Left lung (tissue), 10 donors: Measurements from ENCODE around the gene PIP4K2A. TPM values are rescaled to one million over a fixed set of nuclear protein-coding genes. Genes with fewer than 3 reads are reported as not detected.
A peak's percentile ranks its signal among the peaks of the same experiment; 100 is the strongest.

ENCODE experiments used
- ATAC-seq: fragments of 200-7000 bp; cut with Tn5 transposase; one replicate; pipeline ENCODE4 v1.9.1; 2020; ENCODE audit warnings: moderate library complexity
- DNase-seq, 4 donors: peaks; one replicate each; pipeline ENCODE4 v3.0.0-alpha.2; 2013 to 2020
- H3K27ac ChIP-seq, 2 donors: fragments of 200-600 bp; sonication (generic) in 1 of 2; one replicate each; pipeline versions ENCODE4 v1.5.0 to v1.8.0; 2020 to 2021
- H3K27me3 ChIP-seq, 2 donors: fragments of 200-600 bp; sonication (generic) in 1 of 2; one replicate each; pipeline versions ENCODE4 v1.5.0 to v1.8.0; 2020 to 2021
- H3K36me3 ChIP-seq, 2 donors: fragments of 200-600 bp; sonication (generic) in 1 of 2; one replicate each; pipeline versions ENCODE4 v1.5.0 to v1.8.0; 2020 to 2021
- H3K4me1 ChIP-seq, 2 donors: fragments of 200-600 bp; one replicate each; pipeline ENCODE4 v1.8.0; 2021
- H3K4me3 ChIP-seq, 2 donors: fragments of 200-600 bp; sonication (generic) in 1 of 2; one replicate each; pipeline versions ENCODE4 v1.5.0 to v1.8.0; 2020 to 2021; ENCODE audit warnings: mild to moderate bottlenecking in 1 of 2
- H3K9me3 ChIP-seq, 2 donors: fragments of 200-600 bp; sonication (generic) in 1 of 2; one replicate each; pipeline versions ENCODE4 v1.5.0 to v1.8.0; 2020 to 2021
- CTCF ChIP-seq, 2 donors: fragments of 200-600 bp; sonication (generic) in 1 of 2; IDR thresholded peaks; one replicate each; pipeline versions ENCODE4 v1.5.0 to v1.8.0; 2021; ENCODE audit warnings: antibody characterized with exemption in 2 of 2
- intact Hi-C, 2 donors: fragments of 100-400 bp; cut with DNase I; formaldehyde crosslinking; loops; one replicate each; pipeline versions ENCODE4 v1.11.2 to v1.14.2; 2022
- polyA plus RNA-seq, 6 donors: library from polyadenylated mRNA; unstranded; fragments of 120-200 nt; gene quantifications; one replicate each; pipeline ENCODE4 v1.2.1, GENCODE V29; 2013; ENCODE audit not compliant: insufficient read length in 6 of 6
- total RNA-seq, 2 donors: library from RNA; stranded (reverse); fragmentation: NEBNext Ultra II Directional; extraction: Animal tissue kit (Norgen Biotek cat#: 25700); gene quantifications; one replicate each; pipeline ENCODE4 v1.2.1, GENCODE V29; 2021
- donor health status: DM: no; HTN: yes; CAD: no.
- donor health status: DM: no; HTN: no; CAD: no.

PIP4K2A gene
- total and polyA plus RNA-seq, 8 donors: 24.9 to 53.8 (median 29.5) TPM

DNA sequence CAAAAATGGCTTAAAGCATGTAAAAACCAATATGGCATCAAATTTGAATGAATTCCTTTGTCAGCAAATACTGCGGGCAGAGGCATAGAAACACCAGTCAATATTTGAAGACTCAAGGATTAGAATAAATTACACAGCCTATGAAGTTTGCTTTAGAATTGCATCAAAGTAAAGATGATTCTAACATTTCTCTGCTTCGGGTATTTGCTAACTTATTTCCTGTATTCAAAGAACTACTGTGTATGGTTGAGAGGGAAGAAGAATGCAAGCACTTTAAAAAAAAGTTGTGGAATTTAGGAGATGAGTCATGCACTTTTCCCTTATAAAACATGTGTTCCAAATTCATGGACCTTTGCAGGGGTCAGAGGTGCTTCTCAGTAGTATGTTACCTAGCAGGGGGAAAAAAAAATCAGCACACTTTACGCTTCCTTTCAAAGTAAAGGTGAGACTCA lies 90.1 kb downstream of the PIP4K2A start:
- intact Hi-C loops: no loop called here
- no peaks in the 10 kb centered on the region for H3K9me3 ChIP-seq
- no peaks in the 10 kb centered on the region for H3K27me3 ChIP-seq
- no peak for TF ChIP-seq CTCF (IDR thresholded peaks at IDR 0.05)
- H3K27ac ChIP-seq: peak overlapping the region in 1 of 2 donors; percentile 52
- peaks cover 15 to 74% of the 10 kb centered on the region in 2 donors for H3K4me1 ChIP-seq
- no peaks in the 10 kb centered on the region for H3K36me3 ChIP-seq
- no peak for DNase-seq
- H3K4me3 ChIP-seq: no peak overlapping the region
- ATAC-seq: peak; percentile 68

DNA sequence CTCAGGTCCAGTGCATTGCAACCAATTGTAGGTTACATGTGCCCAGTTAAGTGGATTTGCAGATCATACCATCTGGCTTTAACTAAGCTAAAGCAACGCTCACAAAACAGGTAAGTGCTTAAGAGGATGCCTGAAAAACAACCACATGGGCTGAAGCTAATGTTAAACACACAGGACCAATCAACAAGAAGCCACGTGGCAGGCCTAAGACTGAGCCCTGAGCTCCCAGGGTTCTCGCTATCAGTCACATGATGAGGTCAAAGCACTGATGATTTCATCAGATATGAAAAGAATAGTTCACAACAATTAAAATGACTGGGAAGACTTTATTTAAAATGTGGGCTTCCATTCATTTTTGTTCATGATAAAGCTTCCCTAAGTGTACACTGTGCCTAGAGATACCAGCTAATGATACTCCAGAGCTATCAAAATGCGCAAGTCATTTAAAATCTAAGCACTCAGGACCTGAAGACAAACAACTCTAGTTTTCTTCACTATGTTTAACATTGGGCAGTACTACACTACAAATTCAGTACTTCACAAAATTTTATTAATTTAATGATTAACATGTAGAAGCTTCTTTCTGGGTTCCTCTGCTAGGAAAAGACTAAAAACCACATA lies 90.6 kb downstream of the PIP4K2A start:
- no peak for TF ChIP-seq CTCF (IDR thresholded peaks at IDR 0.05)
- Histone ChIP-seq H3K9me3 (no peaks in the 10 kb centered on the region), H3K36me3 (no peaks in the 10 kb centered on the region), H3K4me3 (no peak overlapping the region), H3K27ac (peak overlapping the region in 1 of 2 donors; percentile 52), H3K4me1 (peaks cover 15 to 77% of the 10 kb centered on the region in 2 donors), H3K27me3 (no peaks in the 10 kb centered on the region)
- intact Hi-C loops: no loop called here
- ATAC-seq (peak; percentile 17), DNase-seq (no peak)

DNA sequence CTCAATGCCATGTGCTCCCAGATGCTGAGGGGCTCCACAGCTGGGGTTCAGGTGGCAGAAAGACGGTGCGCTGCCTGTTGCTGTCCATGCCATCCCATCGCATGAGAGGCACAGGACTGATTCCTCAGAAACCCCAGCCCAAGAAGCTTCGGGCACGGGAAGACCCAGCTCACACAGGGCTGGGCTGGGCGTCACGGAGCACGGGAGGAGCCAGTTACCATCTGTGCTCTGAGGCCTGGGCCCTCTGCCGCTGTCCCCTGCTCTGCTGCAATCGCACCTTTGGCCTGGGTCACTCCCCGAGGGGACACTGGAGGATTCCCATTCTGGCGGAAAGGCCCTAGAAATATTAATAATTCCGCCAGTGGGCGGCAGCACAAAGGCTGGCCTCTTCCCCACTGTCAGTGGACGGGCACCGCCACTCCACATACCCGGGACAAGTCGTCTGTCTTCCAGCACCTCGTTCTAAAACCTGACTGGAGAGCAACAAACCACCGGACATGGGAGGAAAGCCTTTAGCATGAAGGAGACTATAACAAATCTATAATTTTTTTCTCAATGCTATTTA lies 92.1 kb downstream of the PIP4K2A start:
- no peaks in the 10 kb centered on the region for H3K27me3 ChIP-seq
- H3K4me3 ChIP-seq: no peak overlapping the region
- DNase-seq: no peak
- TF ChIP-seq CTCF (IDR thresholded peaks at IDR 0.05): no peak
- peak overlapping the region in 1 of 2 donors; percentile 22 for H3K27ac ChIP-seq
- H3K36me3 ChIP-seq: no peaks in the 10 kb centered on the region
- H3K9me3 ChIP-seq: no peaks in the 10 kb centered on the region
- H3K4me1 ChIP-seq: peaks cover 26 to 90% of the 10 kb centered on the region in 2 donors
- no peak for ATAC-seq
- intact Hi-C loops: no loop called here

GRCh38 chr10:22621726-22622125 lies 92.7 kb downstream of the PIP4K2A start:
- Histone ChIP-seq H3K4me3 (no peak overlapping the region), H3K27ac (peak overlapping the region in 1 of 2 donors; percentile 55), H3K9me3 (no peaks in the 10 kb centered on the region), H3K4me1 (peaks cover 25 to 91% of the 10 kb centered on the region in 2 donors), H3K27me3 (no peaks in the 10 kb centered on the region), H3K36me3 (no peaks in the 10 kb centered on the region)
- no peak for DNase-seq
- no peak for ATAC-seq
- TF ChIP-seq CTCF (IDR thresholded peaks at IDR 0.05): no peak
- intact Hi-C loops: no loop called here

DNA sequence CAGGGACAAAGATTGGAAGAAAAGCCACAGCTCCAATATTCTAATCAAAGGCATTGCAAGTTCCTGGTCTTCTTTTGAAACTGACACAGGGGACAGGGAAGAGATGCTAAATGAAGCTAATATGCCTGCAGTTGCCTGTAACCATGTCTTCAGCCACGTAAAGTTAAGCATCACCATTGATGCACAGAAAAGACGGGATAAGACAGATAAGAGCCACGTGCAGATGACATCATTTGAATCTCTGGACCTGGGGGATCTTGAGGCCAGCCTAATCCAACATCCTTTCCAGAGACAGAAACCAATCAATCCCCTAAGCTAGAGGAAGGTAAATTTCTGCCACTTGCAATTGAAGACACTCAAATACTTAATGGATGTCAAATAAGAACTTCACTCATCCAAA lies 93.4 kb downstream of the PIP4K2A start:
- TF ChIP-seq CTCF (IDR thresholded peaks at IDR 0.05): no peak
- Histone ChIP-seq H3K27ac (peak overlapping the region; percentile 42 to 55), H3K9me3 (no peaks in the 10 kb centered on the region), H3K4me1 (peaks cover 19 to 91% of the 10 kb centered on the region in 2 donors), H3K27me3 (no peaks in the 10 kb centered on the region), H3K36me3 (no peaks in the 10 kb centered on the region), H3K4me3 (no peak overlapping the region)
- intact Hi-C loops: no loop called here
- no peak for DNase-seq
- ATAC-seq: no peak
